Thoracic aorta (tissue), 2 donors: ENCODE measurements around the gene GPC1. TPM values are rescaled to one million over a fixed set of nuclear protein-coding genes. Genes with fewer than 3 reads are reported as not detected.

Source experiments
- ATAC-seq: fragments of 150-250 bp; one replicate; pipeline ENCODE4 v1.8.0; 2017; ENCODE audit warnings: low read depth; ENCODE audit not compliant: insufficient number of reproducible peaks, low FRiP score
- DNase-seq: peaks from one replicate; pipeline ENCODE4 v3.0.0-alpha.2; 2020; ENCODE audit warnings: low spot score
- H3K27ac ChIP-seq, 2 donors: fragments of 200-600 bp; sonication (generic); 1 replicate in 1 of 2; 2 replicates in 1 of 2; pipeline ENCODE4 v1.5.1; 2016; ENCODE audit warnings: mild to moderate bottlenecking in 2 of 2, moderate library complexity in 2 of 2
- H3K27me3 ChIP-seq: fragments of 200-600 bp; sonication (generic); replicated peaks from 2 replicates; pipeline ENCODE4 v1.6.0; 2016; ENCODE audit warnings: mild to moderate bottlenecking; ENCODE audit not compliant: insufficient read depth
- H3K36me3 ChIP-seq: fragments of 200-600 bp; sonication (generic); one replicate; pipeline ENCODE4 v1.5.1; 2016
- H3K4me1 ChIP-seq, 2 donors: fragments of 200-600 bp; sonication (generic); 1 replicate in 1 of 2; 2 replicates in 1 of 2; pipeline versions ENCODE4 v1.5.1 to v1.6.0; 2016; ENCODE audit warnings: low read depth in 2 of 2, mild to moderate bottlenecking in 1 of 2; ENCODE audit not compliant: control insufficient read depth in 1 of 2
- H3K4me3 ChIP-seq: fragments of 200-600 bp; sonication (generic); 2 replicates; pipeline ENCODE4 v1.5.1; 2016; ENCODE audit warnings: mild to moderate bottlenecking
- H3K9me3 ChIP-seq: fragments of 200-600 bp; sonication (generic); 2 replicates; pipeline ENCODE4 v1.5.1; 2016
- total RNA-seq, 2 donors: library from RNA; depleted of rRNA; stranded (reverse); fragments of >200 nt; gene quantifications; one replicate each; pipeline versions ENCODE4 v1.1.0 to v1.2.3, GENCODE V29; 2016
- TF ChIP-seq, protein P1 (sequence below): fragments of 200-600 bp; sonication (generic); IDR thresholded peaks from one replicate; pipeline ENCODE4 v1.5.1; 2019; ENCODE audit warnings: antibody characterized with exemption

GPC1 gene
- total RNA-seq, 2 donors from 2014 or later: 94.2 to 162 TPM

DNA sequence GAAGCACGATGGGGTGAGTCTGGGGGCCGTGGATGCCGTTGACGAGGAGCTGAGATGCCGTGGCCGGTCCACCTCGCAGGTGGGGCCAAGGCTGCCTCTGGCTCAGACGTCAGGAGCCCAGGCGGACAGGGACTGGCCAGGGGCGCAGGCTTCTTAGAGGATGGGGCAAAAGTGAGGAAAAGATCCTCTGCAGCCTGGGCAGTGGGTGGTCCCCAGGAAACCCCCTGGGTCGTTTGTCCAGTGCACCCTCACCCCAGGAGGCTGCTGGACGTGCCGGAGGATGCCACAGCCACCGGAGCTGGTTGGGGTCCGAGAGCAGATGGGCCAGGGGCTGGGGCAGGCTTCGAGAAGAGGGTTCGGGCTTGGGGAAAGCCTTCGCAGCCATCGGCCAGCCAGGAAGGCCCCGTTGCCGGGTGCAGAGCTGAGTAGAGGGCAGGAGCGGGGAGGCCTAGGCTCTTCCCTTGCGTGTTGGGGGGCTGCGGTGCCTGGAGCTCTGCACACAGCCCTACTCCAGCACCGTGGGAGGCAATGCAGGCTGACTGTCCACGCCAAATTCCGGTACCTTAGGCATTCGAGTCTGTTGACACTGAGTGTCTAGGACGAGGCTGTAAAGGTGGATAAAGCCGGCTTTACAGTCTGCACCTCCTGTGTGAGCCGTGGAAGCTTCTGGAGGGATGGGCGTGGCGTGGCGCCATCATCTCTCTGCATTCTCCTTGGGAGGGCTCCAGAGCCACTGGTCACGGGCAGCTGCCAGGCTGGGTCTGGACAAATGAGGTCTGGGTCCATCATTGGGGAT, 18.8 kb downstream of the GPC1 start:
- Histone ChIP-seq H3K27ac (no peak overlapping the region), H3K4me1 (peaks cover 13 to 31% of the 10 kb centered on the region in 2 donors)
- ATAC-seq: no peak

GRCh38 chr2:240455272-240455646, 19.8 kb downstream of the GPC1 start:
- DNase-seq: no peak
- Histone ChIP-seq H3K4me3 (no peak overlapping the region), H3K27ac (no peak overlapping the region), H3K27me3 (no peaks in the 10 kb centered on the region), H3K4me1 (peaks cover 13 to 31% of the 10 kb centered on the region in 2 donors), H3K9me3 (no peaks in the 10 kb centered on the region), H3K36me3 (no peaks in the 10 kb centered on the region)
- TF ChIP-seq, protein P1, sequence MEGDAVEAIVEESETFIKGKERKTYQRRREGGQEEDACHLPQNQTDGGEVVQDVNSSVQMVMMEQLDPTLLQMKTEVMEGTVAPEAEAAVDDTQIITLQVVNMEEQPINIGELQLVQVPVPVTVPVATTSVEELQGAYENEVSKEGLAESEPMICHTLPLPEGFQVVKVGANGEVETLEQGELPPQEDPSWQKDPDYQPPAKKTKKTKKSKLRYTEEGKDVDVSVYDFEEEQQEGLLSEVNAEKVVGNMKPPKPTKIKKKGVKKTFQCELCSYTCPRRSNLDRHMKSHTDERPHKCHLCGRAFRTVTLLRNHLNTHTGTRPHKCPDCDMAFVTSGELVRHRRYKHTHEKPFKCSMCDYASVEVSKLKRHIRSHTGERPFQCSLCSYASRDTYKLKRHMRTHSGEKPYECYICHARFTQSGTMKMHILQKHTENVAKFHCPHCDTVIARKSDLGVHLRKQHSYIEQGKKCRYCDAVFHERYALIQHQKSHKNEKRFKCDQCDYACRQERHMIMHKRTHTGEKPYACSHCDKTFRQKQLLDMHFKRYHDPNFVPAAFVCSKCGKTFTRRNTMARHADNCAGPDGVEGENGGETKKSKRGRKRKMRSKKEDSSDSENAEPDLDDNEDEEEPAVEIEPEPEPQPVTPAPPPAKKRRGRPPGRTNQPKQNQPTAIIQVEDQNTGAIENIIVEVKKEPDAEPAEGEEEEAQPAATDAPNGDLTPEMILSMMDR: no peak
- no peak for ATAC-seq

More for the DNA sequence above, 18.8 kb downstream of the GPC1 start:
- DNase-seq: no peak
- Histone ChIP-seq H3K36me3 (no peaks in the 10 kb centered on the region), H3K9me3 (no peaks in the 10 kb centered on the region), H3K27me3 (no peaks in the 10 kb centered on the region), H3K4me3 (peak overlapping the region; percentile 56)
- TF ChIP-seq, protein P1: no peak

- no peaks in the 10 kb centered on the region for H3K36me3 ChIP-seq
- ATAC-seq: no peak
- H3K4me3 ChIP-seq: no peak overlapping the region
- H3K27me3 ChIP-seq: no peaks in the 10 kb centered on the region
- H3K27ac ChIP-seq: no peak overlapping the region
- TF ChIP-seq, protein P1: no peak
- peaks cover 13 to 26% of the 10 kb centered on the region in 2 donors for H3K4me1 ChIP-seq
- DNase-seq: no peak
- H3K9me3 ChIP-seq: no peaks in the 10 kb centered on the region
These were observed 20.4 kb downstream of the GPC1 start for GRCh38 chr2:240455647-240456446.

DNA sequence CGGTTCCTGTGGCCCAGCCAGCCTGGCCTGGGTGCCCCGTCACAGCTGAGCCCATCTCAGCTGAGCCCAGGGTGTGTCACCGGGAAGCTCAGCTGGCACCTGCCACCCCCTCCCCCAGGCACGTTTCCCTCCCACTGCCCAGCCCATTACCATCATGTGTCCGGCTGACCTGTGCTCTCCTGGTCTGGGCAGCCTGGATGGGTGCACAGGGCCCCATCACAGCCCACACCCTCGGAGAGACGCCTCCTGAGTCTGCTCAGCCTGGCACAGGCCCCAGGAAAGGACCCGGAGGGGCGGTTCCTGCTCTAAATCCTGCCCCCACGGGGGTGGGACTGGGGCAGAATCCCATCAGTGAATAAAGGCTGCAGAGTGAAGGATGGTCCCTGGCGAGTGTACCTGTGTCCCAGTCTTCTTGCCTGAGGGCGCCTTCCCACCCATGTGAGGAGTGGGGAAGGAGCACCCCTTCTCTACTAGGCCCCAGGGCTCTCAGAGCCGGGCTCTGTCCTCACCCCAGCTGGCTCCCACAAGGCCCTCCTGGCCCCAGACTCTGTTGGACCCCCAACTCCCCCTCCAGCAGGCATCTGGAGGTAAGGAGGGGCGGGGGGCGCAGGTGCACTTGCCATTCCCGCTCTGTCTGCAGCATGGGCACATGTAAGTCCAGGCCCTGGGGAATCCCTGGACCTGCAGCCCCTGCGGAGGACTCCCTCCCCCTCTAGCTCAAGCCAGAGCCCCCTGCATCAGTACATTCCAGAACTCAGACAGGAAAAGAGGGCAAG, 21.2 kb downstream of the GPC1 start:
- Histone ChIP-seq H3K27me3 (no peaks in the 10 kb centered on the region), H3K9me3 (no peaks in the 10 kb centered on the region), H3K4me3 (no peak overlapping the region), H3K27ac (no peak overlapping the region), H3K36me3 (peaks cover 5% of the 10 kb centered on the region), H3K4me1 (peaks cover 10 to 18% of the 10 kb centered on the region in 2 donors)
- DNase-seq (no peak), ATAC-seq (no peak)
- TF ChIP-seq, protein P1: no peak
